Measurements from ENCODE around the gene SLFN14.
"Not testable (repeated sequence)": the region's sequence is repeated elsewhere in the genome, so short reads cannot be mapped to it uniquely, and the experiment has no call there.

Gene SLFN14

DNA sequence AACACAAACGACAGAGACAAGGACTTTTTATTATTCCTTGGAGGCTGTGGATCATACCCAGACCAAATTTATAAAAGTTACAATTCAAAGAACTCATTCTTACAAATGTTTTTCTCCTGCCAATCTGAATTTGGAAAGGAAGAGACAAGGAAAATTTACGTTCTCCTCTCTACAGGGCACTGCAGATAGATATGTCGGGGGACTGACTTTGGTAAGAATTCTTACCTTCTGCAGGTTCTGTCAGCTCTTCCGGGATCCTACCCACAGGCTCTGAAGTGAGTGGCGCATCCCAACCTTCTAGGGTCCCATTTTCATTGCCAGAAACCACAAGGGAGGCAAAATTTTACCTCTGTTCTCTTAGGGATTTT is 21.0 kb downstream of the SLFN14 start:
- no peak overlapping the region for H3K4me2 ChIP-seq (ENCODE audit: low read length)
- no peak overlapping the region for H3K27ac ChIP-seq
- H3K9ac ChIP-seq = no peak overlapping the region
- no peaks in the 10 kb centered on the region for H3K36me3 ChIP-seq (ENCODE audit: control insufficient read depth, insufficient read depth, low read length)
- H3K79me2 ChIP-seq = no peaks in the 10 kb centered on the region
- TF ChIP-seq, protein P1, sequence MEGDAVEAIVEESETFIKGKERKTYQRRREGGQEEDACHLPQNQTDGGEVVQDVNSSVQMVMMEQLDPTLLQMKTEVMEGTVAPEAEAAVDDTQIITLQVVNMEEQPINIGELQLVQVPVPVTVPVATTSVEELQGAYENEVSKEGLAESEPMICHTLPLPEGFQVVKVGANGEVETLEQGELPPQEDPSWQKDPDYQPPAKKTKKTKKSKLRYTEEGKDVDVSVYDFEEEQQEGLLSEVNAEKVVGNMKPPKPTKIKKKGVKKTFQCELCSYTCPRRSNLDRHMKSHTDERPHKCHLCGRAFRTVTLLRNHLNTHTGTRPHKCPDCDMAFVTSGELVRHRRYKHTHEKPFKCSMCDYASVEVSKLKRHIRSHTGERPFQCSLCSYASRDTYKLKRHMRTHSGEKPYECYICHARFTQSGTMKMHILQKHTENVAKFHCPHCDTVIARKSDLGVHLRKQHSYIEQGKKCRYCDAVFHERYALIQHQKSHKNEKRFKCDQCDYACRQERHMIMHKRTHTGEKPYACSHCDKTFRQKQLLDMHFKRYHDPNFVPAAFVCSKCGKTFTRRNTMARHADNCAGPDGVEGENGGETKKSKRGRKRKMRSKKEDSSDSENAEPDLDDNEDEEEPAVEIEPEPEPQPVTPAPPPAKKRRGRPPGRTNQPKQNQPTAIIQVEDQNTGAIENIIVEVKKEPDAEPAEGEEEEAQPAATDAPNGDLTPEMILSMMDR (IDR thresholded peaks at IDR 0.05) = no peak
- H3K4me3 ChIP-seq (ENCODE audit: low read depth, low read length) = no peak overlapping the region
- peak overlapping the region; percentile 50 for H2AFZ ChIP-seq
- no peaks in the 10 kb centered on the region for H3K4me1 ChIP-seq
- no peaks in the 10 kb centered on the region for H3K27me3 ChIP-seq (ENCODE audit: control insufficient read depth, insufficient read depth, low read length)
- H3K9me3 ChIP-seq (ENCODE audit: control insufficient read depth, low read length) = no peaks in the 10 kb centered on the region

DNA sequence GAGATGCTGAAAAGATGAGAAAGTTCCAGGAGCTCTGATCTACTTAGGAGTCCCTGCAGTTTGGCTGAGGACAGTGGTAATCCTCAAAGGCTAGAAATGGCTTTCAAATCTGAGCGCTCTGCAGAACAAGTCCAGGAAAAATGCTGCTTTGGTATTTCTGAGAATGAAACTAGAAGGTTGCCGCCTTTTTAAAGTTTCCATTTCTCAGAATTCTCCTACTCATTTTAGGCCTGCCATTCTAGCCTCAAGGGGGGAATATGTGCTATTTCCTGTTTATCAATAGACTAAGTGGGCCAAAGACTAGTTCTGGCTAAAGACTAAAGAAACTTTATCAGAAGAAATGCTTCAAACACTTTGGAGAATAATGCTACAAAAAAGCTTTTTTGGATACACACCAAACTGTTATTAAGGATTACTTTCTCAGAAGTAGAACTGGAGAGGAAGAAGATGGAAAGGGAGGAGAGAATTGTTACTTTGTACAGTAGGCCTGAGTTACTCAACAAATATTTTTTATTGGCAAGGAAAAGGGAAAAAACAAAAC is 22.9 kb downstream of the SLFN14 start, which contains the start of gene SLFN12L:
TSS of gene SLFN12L (minus strand) at position 78 of the 541 bp plus-strand sequence. CDS start 15,314 bp downstream, outside the sequence.
- peak within 1 kb of the TSS; percentile 6 for H3K4me3 ChIP-seq (ENCODE audit: low read depth, low read length)

DNA sequence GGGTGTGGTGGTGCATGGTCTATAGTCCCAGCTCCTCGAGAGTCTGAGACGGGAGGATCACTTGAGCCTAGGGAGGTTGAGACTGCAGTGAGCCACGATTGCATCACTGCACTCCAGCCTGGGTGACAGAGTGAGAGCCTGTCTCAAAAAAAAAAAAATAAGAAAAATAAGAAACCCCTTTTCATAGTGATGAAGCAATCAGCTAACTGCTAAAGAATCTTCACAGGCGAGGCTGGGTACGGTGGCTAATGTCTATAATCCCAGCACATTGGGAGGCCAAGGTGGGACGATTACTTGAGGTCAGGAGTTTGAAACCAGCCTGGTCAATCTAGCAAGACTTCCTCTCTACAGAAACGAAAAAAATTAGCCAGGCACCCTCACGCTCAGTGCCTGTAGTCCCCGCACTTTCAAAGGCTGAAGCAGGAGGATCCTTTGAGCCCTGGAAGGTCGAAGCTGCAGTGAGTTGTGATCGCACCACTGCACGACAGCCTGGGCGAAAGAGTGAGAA is 23.9 kb downstream of the SLFN14 start:
- Histone ChIP-seq H3K9ac (no peak overlapping the region), H3K4me3 (ENCODE audit: low read depth, low read length) (no peak overlapping the region), H2AFZ (no peak overlapping the region)

More for the DNA sequence above, 22.9 kb downstream of the SLFN14 start, which contains the start of gene SLFN12L:
- peak within 1 kb of the TSS; percentile 47 for H2AFZ ChIP-seq
- no peak within 1 kb of the TSS for H3K9ac ChIP-seq
- no peaks in the 10 kb centered on the region for H3K79me2 ChIP-seq
- TF ChIP-seq, protein P1 (IDR thresholded peaks at IDR 0.05) = no peak
- no peaks in the 10 kb centered on the region for H3K9me3 ChIP-seq (ENCODE audit: control insufficient read depth, low read length)
- peak within 1 kb of the TSS; percentile 45 for H3K27ac ChIP-seq
- H3K36me3 ChIP-seq (ENCODE audit: control insufficient read depth, insufficient read depth, low read length) = no peaks in the 10 kb centered on the region
- no peak within 1 kb of the TSS for H3K4me2 ChIP-seq (ENCODE audit: low read length)
- no peaks in the 10 kb centered on the region for H3K4me1 ChIP-seq
- H3K27me3 ChIP-seq (ENCODE audit: control insufficient read depth, insufficient read depth, low read length) = no peaks in the 10 kb centered on the region

DNA sequence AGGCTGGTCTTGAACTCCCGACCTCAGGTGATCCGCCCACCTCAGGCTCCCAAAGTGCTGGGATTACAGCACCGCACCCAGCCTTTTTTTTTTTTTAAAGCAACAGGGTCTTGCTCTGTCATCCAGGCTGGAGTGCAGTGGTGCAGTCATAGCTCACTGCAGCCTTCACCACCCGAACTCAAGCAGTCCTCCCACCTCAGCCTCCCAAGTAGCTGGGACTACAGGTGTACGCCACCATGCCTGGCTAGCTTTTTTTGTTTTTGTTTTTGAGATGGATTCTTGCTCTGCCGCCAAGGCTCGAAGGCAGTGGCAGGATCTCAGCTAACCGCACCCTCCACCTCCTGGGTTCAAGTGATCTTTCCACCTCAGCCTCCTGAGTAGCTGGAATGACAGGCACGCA is 25.2 kb downstream of the SLFN14 start:
- not testable (repeated sequence) for H3K36me3 ChIP-seq (ENCODE audit: control insufficient read depth, insufficient read depth, low read length); H3K79me2 ChIP-seq; H3K4me2 ChIP-seq (ENCODE audit: low read length); H3K9ac ChIP-seq; H3K4me3 ChIP-seq (ENCODE audit: low read depth, low read length); H3K9me3 ChIP-seq (ENCODE audit: control insufficient read depth, low read length); H3K4me1 ChIP-seq; H3K27me3 ChIP-seq (ENCODE audit: control insufficient read depth, insufficient read depth, low read length); H3K27ac ChIP-seq; H2AFZ ChIP-seq

More for the DNA sequence above, 23.9 kb downstream of the SLFN14 start:
- H3K27me3 ChIP-seq (ENCODE audit: control insufficient read depth, insufficient read depth, low read length) = no peaks in the 10 kb centered on the region
- TF ChIP-seq, protein P1 (IDR thresholded peaks at IDR 0.05) = no peak
- H3K36me3 ChIP-seq (ENCODE audit: control insufficient read depth, insufficient read depth, low read length) = no peaks in the 10 kb centered on the region
- no peak overlapping the region for H3K4me2 ChIP-seq (ENCODE audit: low read length)
- H3K79me2 ChIP-seq = no peaks in the 10 kb centered on the region
- H3K4me1 ChIP-seq = no peaks in the 10 kb centered on the region
- peak overlapping the region; percentile 45 for H3K27ac ChIP-seq
- H3K9me3 ChIP-seq (ENCODE audit: control insufficient read depth, low read length) = no peaks in the 10 kb centered on the region

DNA sequence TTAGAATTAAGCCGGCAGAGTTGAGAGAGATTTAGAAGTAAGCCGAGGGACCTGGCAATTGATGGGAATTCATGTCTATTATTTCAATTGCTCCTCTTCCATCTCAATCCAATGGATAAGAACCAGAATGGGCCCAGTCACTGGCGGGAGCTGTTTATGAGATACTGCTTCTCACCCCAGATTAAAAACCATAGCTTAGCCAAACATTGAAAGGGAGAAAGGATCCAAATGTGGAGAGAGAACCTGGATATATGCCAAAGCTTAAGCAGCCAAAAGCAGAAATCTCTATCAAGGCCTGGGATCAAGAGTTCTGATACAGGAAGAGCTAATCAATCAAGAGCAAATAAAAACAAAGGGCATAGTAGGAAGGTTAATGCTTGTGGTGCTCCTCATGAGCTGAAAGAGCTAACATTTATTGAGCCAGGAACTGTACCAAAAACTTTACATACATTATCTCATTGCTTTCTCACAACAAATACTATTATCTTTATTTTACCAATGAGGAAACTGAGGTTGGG is 26.0 kb downstream of the SLFN14 start:
- H3K4me2 ChIP-seq (ENCODE audit: low read length) = no peak overlapping the region
- H3K9ac ChIP-seq = no peak overlapping the region
- no peak overlapping the region for H2AFZ ChIP-seq
- H3K4me1 ChIP-seq = no peaks in the 10 kb centered on the region
- H3K4me3 ChIP-seq (ENCODE audit: low read depth, low read length) = no peak overlapping the region
- no peaks in the 10 kb centered on the region for H3K79me2 ChIP-seq
- no peaks in the 10 kb centered on the region for H3K9me3 ChIP-seq (ENCODE audit: control insufficient read depth, low read length)
- no peaks in the 10 kb centered on the region for H3K36me3 ChIP-seq (ENCODE audit: control insufficient read depth, insufficient read depth, low read length)
- no peaks in the 10 kb centered on the region for H3K27me3 ChIP-seq (ENCODE audit: control insufficient read depth, insufficient read depth, low read length)
- no peak overlapping the region for H3K27ac ChIP-seq
- TF ChIP-seq, protein P1 (IDR thresholded peaks at IDR 0.05) = no peak
